Panc1 (cell line): ENCODE measurements around the gene HNRNPAB. TPM values are rescaled to one million over a fixed set of nuclear protein-coding genes. Genes with fewer than 3 reads are reported as not detected.

Source experiments
- ATAC-seq: fragments of 200-7000 bp; cut with Tn5 transposase; 2 replicates; pipeline ENCODE4 v1.9.1; 2020; ENCODE audit warnings: mild to moderate bottlenecking, moderate library complexity
- BruUV-seq: library from RNA; stranded (reverse); fragments of 400-500 nt; replicated peaks from 2 replicates; lab custom pipeline; 2021; lab: Mats Ljungman, UMichigan
- CTCF ChIA-PET: fragments of 300-600 bp; sonication (Branson Sonifier 250); formaldehyde crosslinking; loops from one replicate; lab custom pipeline; 2022; ENCODE audit warnings: antibody characterized with exemption; lab: Charles Lee
- POLR2A ChIA-PET: fragments of 300-600 bp; sonication (Branson Sonifier 250); formaldehyde crosslinking; loops from one replicate; lab custom pipeline; 2022; ENCODE audit warnings: antibody characterized with exemption; lab: Charles Lee
- DNase-seq: peaks from one replicate; pipeline ENCODE4 v3.0.0-alpha.2; 2010; ENCODE audit warnings: low read depth, low spot score
- H3K27ac ChIP-seq: 2 replicates; pipeline ENCODE4 v1.5.1; 2011; ENCODE audit warnings: mild to moderate bottlenecking, low read length, inconsistent platforms
- H3K27me3 ChIP-seq: fragments of 200-500 bp; sonication (Bioruptor generic); 2 replicates; pipeline ENCODE4 v1.6.0; 2014; ENCODE audit warnings: low read length, inconsistent platforms; ENCODE audit not compliant: control insufficient read depth, insufficient read depth
- H3K36me3 ChIP-seq: fragments of 200-500 bp; sonication (Bioruptor generic); 2 replicates; pipeline ENCODE4 v1.5.1; 2014; ENCODE audit warnings: inconsistent platforms, mild to moderate bottlenecking, low read length, moderate library complexity; ENCODE audit not compliant: control insufficient read depth, insufficient read depth
- H3K4me1 ChIP-seq: 2 replicates; pipeline ENCODE4 v1.5.1; 2011; ENCODE audit warnings: inconsistent platforms, mild to moderate bottlenecking, low read length, moderate library complexity; ENCODE audit not compliant: control insufficient read depth, insufficient read depth
- H3K4me3 ChIP-seq, 2 experiments: 2 replicates each; pipeline ENCODE4 v1.5.1; 2011 to 2012; ENCODE audit warnings: low read depth in 2 of 2, low read length in 2 of 2, mild to moderate bottlenecking in 2 of 2, inconsistent platforms in 1 of 2, moderate library complexity in 1 of 2
- H3K9me3 ChIP-seq: fragments of 200-500 bp; sonication (Bioruptor generic); 2 replicates; pipeline ENCODE4 v1.5.1; 2014; ENCODE audit warnings: low read depth, mild to moderate bottlenecking, inconsistent platforms, low read length, moderate library complexity; ENCODE audit not compliant: control insufficient read depth, insufficient read depth
- POLR2AphosphoS5 ChIP-seq: IDR thresholded peaks from 2 replicates; pipeline ENCODE4 v1.6.1; 2012; ENCODE audit warnings: mild to moderate bottlenecking, low read depth, low read length, moderate library complexity
- SIN3A ChIP-seq: IDR thresholded peaks from 2 replicates; pipeline ENCODE4 v1.6.1; 2012; ENCODE audit warnings: low read depth, mild to moderate bottlenecking, low read length, moderate library complexity, borderline replicate concordance; ENCODE audit not compliant: insufficient read depth
- TCF7L2 ChIP-seq: IDR thresholded peaks from 2 replicates; pipeline ENCODE4 v1.6.1; 2011; ENCODE audit warnings: mild to moderate bottlenecking, low read depth, low read length, inconsistent platforms
- in situ Hi-C: cut with HindIII; loops from 2 replicates; pipeline ENCODE4 v1.10.0; 2016; ENCODE audit warnings: low sequenced_read_pairs, low pct_unique_long_range_greater_than_20kb
- intact Hi-C: fragments of 100-400 bp; cut with micrococcal nuclease; formaldehyde crosslinking; loops from one replicate; pipeline ENCODE4 v1.10.0; 2022; ENCODE audit not compliant: unreplicated experiment
- total RNA-seq: library from RNA; stranded (reverse); gene quantifications from one replicate; pipeline ENCODE4 v1.2.1, GENCODE V29; 2021; ENCODE audit not compliant: unreplicated experiment
- TF ChIP-seq, protein P1 (sequence below), 2 experiments: IDR thresholded peaks; 2 replicates each; pipeline ENCODE4 v1.6.1; 2011 to 2012; ENCODE audit warnings: low read depth in 2 of 2, control low read depth in 1 of 2, low read length in 1 of 2, mild to moderate bottlenecking in 1 of 2, moderate library complexity in 1 of 2; ENCODE audit not compliant: insufficient read depth in 1 of 2
- TF ChIP-seq, protein P2 (sequence below): fragments of 450-650 bp; IDR thresholded peaks from 2 replicates; pipeline ENCODE4 v1.5.1; 2017; ENCODE audit warnings: mild to moderate bottlenecking

Gene HNRNPAB
- total RNA-seq, 1 experiment from 2014 or later: 273 TPM

DNA sequence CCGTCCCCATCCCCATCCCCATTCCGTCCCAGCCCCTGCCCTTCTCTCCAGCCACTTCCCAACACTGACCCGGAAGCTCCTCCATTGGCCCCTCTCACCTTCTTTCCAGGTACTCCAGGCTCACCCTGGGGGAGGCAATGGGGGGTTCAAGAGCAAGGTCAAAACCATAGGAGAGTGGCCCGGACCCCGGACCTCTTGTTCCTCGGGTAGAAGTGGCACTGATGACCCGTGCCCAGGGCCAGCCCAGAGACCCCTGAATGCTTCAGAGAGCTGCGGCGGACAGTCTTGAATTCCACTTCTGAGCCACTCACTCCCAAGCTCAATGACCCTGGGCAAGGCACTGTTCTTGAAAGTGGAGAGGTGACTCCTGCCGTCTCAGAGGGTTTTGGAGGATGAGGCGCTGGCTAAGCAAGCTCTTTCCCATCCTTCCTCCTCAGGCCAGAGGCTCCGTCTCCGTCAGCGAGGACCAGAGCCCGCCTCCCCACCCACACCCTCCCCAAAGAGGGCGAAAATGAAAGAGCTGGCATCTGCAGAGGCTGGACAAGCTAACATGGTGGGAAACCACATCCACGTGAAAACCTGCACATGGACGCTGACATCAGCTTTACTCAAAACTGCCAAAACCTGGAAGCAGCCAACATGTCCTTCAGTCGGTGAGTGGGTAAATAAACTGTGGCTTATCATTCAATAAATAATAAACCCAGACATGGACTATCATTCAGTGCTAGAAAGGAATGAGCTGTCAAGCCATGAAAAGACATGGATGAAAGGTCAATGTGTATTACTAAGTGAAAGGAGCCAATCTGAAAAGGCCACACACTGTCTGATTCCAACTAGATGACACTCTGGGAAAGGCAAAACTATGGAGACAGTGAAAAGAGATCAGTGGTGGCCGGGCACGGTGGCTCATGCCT, 55.5 kb downstream of the HNRNPAB start:
- no peaks in the 10 kb centered on the region for H3K9me3 ChIP-seq
- H3K27me3 ChIP-seq: no peaks in the 10 kb centered on the region
- no peak for ATAC-seq
- DNase-seq: no peak
- no TSS peak for BruUV-seq
- TF ChIP-seq, protein P1, sequence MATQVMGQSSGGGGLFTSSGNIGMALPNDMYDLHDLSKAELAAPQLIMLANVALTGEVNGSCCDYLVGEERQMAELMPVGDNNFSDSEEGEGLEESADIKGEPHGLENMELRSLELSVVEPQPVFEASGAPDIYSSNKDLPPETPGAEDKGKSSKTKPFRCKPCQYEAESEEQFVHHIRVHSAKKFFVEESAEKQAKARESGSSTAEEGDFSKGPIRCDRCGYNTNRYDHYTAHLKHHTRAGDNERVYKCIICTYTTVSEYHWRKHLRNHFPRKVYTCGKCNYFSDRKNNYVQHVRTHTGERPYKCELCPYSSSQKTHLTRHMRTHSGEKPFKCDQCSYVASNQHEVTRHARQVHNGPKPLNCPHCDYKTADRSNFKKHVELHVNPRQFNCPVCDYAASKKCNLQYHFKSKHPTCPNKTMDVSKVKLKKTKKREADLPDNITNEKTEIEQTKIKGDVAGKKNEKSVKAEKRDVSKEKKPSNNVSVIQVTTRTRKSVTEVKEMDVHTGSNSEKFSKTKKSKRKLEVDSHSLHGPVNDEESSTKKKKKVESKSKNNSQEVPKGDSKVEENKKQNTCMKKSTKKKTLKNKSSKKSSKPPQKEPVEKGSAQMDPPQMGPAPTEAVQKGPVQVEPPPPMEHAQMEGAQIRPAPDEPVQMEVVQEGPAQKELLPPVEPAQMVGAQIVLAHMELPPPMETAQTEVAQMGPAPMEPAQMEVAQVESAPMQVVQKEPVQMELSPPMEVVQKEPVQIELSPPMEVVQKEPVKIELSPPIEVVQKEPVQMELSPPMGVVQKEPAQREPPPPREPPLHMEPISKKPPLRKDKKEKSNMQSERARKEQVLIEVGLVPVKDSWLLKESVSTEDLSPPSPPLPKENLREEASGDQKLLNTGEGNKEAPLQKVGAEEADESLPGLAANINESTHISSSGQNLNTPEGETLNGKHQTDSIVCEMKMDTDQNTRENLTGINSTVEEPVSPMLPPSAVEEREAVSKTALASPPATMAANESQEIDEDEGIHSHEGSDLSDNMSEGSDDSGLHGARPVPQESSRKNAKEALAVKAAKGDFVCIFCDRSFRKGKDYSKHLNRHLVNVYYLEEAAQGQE (IDR thresholded peaks at IDR 0.05; ENCODE audit: insufficient read depth in 1 of 2, low read depth in 2 of 2, low read length in 1 of 2): no peak
- TF ChIP-seq TCF7L2 (no peak), POLR2AphosphoS5 (no peak), SIN3A (no peak)
- TF ChIP-seq, protein P2, sequence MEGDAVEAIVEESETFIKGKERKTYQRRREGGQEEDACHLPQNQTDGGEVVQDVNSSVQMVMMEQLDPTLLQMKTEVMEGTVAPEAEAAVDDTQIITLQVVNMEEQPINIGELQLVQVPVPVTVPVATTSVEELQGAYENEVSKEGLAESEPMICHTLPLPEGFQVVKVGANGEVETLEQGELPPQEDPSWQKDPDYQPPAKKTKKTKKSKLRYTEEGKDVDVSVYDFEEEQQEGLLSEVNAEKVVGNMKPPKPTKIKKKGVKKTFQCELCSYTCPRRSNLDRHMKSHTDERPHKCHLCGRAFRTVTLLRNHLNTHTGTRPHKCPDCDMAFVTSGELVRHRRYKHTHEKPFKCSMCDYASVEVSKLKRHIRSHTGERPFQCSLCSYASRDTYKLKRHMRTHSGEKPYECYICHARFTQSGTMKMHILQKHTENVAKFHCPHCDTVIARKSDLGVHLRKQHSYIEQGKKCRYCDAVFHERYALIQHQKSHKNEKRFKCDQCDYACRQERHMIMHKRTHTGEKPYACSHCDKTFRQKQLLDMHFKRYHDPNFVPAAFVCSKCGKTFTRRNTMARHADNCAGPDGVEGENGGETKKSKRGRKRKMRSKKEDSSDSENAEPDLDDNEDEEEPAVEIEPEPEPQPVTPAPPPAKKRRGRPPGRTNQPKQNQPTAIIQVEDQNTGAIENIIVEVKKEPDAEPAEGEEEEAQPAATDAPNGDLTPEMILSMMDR: no peak
- in situ Hi-C loops: no loop called here
- no peak overlapping the region for H3K27ac ChIP-seq
- ChIA-PET POLR2A (interaction anchor here (0.6 kb wide), 3 partner anchors 31 to 391 kb away, joined by 5 to 11 read pairs (median 10); no protein-coding TSS in a partner anchor), CTCF (interaction anchor here (0.8 kb wide), 1 partner anchor 220 kb away, joined by 6 read pairs; no protein-coding TSS in a partner anchor)
- intact Hi-C loops: no loop called here
- H3K36me3 ChIP-seq: no peaks in the 10 kb centered on the region
- H3K4me1 ChIP-seq: no peaks in the 10 kb centered on the region
- H3K4me3 ChIP-seq: no peak overlapping the region

Other genes with a start within 250 kb of the HNRNPAB start
- not detected for gene PROP1, start 208.3 kb upstream of the HNRNPAB start, total RNA-seq
- 2.3 TPM for gene N4BP3, start 91.0 kb upstream of the HNRNPAB start, total RNA-seq
- gene RMND5B, start 73.5 kb upstream of the HNRNPAB start, total RNA-seq: 40.8 TPM
- gene NHP2, start 50.6 kb upstream of the HNRNPAB start, total RNA-seq: 239 TPM
- not detected for gene GMCL2, start 17.2 kb upstream of the HNRNPAB start, total RNA-seq
- 43.2 TPM for gene PHYKPL, start 28.3 kb downstream of the HNRNPAB start, total RNA-seq